ENCODE data around the gene PPP1R15B. TPM values are rescaled to one million over a fixed set of nuclear protein-coding genes. Genes with fewer than 3 reads are reported as not detected.

Gene PPP1R15B
- polyA plus RNA-seq, 1 experiment, result 24.6 TPM

DNA sequence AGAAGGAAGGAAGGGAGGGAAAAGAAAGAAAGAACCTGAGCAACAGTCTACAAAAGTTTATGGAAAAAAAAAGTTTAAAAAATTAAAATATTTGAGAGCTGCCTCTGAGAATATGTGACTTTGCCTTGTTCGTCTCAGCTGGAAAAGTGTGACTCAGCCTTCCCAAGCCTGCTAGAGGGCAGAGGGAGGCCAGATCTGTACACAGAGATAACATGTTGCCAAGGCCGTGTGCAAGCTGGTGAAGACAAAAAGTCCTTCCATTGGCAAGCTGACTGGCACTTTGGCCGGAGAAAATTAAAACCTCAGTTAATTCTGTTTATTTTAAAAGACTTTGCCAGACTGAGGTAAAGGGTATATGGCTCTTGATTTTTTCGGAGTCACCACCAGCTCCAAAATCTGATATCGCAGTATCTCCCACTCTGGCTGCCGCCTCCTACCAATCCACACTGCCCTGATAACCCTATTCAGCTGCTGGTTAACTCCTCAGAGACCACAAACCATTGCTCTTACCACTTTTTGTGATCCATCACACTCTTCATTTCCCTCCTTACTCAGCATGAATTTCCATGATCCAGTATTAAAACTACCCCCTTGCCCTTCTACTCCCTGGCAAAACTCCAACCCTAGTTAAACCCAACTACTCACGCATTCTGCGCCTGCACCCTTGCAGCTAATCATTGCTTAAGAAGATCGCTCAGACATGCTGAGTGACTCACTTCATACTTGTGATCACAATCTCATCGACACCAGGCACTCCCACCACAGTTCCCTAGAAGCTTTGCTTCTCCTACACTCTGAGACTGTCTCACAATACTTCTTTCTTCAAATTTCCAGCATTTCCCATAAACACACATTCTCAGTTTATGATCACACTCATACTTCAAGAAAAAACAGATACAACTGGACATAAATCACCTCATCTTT, 5.7 kb upstream of the PPP1R15B start:
- ChIA-PET POLR2A (interaction anchor here (0.7 kb wide), 1 partner anchor 48 kb away, joined by 3 read pairs; no protein-coding TSS in a partner anchor), CTCF (interaction anchor here (0.6 to 5.0 kb wide), 10 partner anchors 10 to 857 kb away, joined by 3 to 34 read pairs (median 6); partner anchors contain the start of gene PIK3C2B)
- peak overlapping the region; percentile 5; the same call in 1 of the 2 replicates for H3K4me3 ChIP-seq (ENCODE audit: low read depth, low read length)
- H3K36me3 ChIP-seq (ENCODE audit: control insufficient read depth, insufficient read depth, low read length), result no peaks in the 10 kb centered on the region
- no peaks in the 10 kb centered on the region for H3K27me3 ChIP-seq (ENCODE audit: control insufficient read depth, insufficient read depth, low read length)
- no peak for TF ChIP-seq CTCF (IDR thresholded peaks at IDR 0.05; ENCODE audit: insufficient read depth, low read depth, low read length)
- DNase-seq (ENCODE audit: low read depth), result peak; percentile 98

DNA sequence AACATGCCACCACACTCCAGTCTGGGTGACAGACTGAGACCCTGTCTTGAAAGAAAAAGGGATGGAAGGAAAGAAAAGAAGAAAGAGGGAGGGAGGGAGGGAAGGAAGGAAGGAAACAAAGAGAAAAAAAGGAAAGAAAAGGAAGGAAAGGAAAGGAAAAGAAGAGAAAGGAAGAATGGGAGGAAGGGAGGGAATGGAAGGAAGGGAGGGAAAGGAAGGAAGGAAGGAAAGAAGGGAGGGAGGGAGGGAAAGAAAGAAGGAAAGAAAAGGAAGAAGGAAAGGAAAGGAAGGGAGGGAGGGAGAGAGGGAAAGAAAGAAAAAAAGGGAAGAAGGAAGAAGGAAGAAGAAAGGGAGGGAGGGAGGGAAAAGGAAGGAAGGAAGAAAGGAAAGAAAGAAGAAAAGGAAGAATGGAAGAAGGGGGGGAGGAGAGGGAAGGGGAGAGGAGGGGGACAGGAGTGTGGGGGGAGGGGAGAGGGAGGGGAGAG, 5.0 kb upstream of the PPP1R15B start:
- POLR2A ChIA-PET, result interaction anchor here (0.7 kb wide), 2 partner anchors 10 to 48 kb away, joined by 3 to 11 read pairs; no protein-coding TSS in a partner anchor
- Histone ChIP-seq H3K4me3 (ENCODE audit: low read depth, low read length) (no peak overlapping the region), H3K27me3 (ENCODE audit: control insufficient read depth, insufficient read depth, low read length) (no peaks in the 10 kb centered on the region), H3K36me3 (ENCODE audit: control insufficient read depth, insufficient read depth, low read length) (no peaks in the 10 kb centered on the region)
- DNase-seq (ENCODE audit: low read depth), result no peak
- TF ChIP-seq CTCF (IDR thresholded peaks at IDR 0.05; ENCODE audit: insufficient read depth, low read depth, low read length), result no peak
- CTCF ChIA-PET, result interaction anchor here (1.4 to 5.0 kb wide), 4 partner anchors 11 to 78 kb away, joined by 6 to 34 read pairs (median 6); partner anchors contain the start of gene PIK3C2B

DNA sequence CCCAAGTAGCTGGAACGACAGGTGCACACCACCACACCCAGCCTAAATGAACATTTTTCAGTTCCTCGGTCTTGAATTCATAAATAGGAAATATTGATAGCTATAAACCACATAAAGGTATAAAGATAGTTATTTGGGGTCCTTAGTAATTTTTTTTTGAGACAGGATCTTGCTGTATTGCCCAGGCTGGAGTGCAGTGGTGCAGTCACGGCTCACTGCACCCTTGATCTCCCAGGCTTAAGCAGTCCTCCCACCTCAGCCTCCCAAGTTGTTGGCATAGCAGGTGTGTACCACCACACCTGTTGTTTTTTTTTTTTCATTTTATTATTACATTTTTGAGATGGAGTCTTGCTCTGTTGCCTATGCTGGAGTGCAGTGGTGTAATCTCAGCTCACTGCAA, 3.7 kb upstream of the PPP1R15B start:
- no peaks in the 10 kb centered on the region for H3K27me3 ChIP-seq (ENCODE audit: control insufficient read depth, insufficient read depth, low read length)
- no peaks in the 10 kb centered on the region; the same call in 1 of the 2 replicates for H3K36me3 ChIP-seq (ENCODE audit: control insufficient read depth, insufficient read depth, low read length)
- no peak for TF ChIP-seq CTCF (IDR thresholded peaks at IDR 0.05; ENCODE audit: insufficient read depth, low read depth, low read length)
- CTCF ChIA-PET, result interaction anchor here (0.6 to 2.4 kb wide), 5 partner anchors 8 to 100 kb away, joined by 3 to 8 read pairs (median 4); no protein-coding TSS in a partner anchor
- DNase-seq (ENCODE audit: low read depth), result no peak
- no peak overlapping the region for H3K4me3 ChIP-seq (ENCODE audit: low read depth, low read length)
- POLR2A ChIA-PET, result no interaction called here

- Histone ChIP-seq H3K4me3 (ENCODE audit: low read depth, low read length) (no peak overlapping the region), H3K36me3 (ENCODE audit: control insufficient read depth, insufficient read depth, low read length) (no peaks in the 10 kb centered on the region; the same call in 1 of the 2 replicates), H3K27me3 (ENCODE audit: control insufficient read depth, insufficient read depth, low read length) (no peaks in the 10 kb centered on the region)
- DNase-seq (ENCODE audit: low read depth), result no peak
- no peak for TF ChIP-seq CTCF (IDR thresholded peaks at IDR 0.05; ENCODE audit: insufficient read depth, low read depth, low read length)
- POLR2A ChIA-PET, result no interaction called here
- CTCF ChIA-PET, result interaction anchor here (0.9 to 2.4 kb wide), 5 partner anchors 17 to 207 kb away, joined by 3 to 8 read pairs (median 4); no protein-coding TSS in a partner anchor
Measured at GRCh38 chr1:204414016-204414415, 2.4 kb upstream of the PPP1R15B start.

GRCh38 chr1:204413170-204413535, 1.5 kb upstream of the PPP1R15B start:
- H3K4me3 ChIP-seq (ENCODE audit: low read depth, low read length), result no peak overlapping the region
- TF ChIP-seq CTCF (IDR thresholded peaks at IDR 0.05; ENCODE audit: insufficient read depth, low read depth, low read length), result no peak
- H3K36me3 ChIP-seq (ENCODE audit: control insufficient read depth, insufficient read depth, low read length), result no peaks in the 10 kb centered on the region; the same call in 1 of the 2 replicates
- no peaks in the 10 kb centered on the region for H3K27me3 ChIP-seq (ENCODE audit: control insufficient read depth, insufficient read depth, low read length)
- ChIA-PET POLR2A (no interaction called here), CTCF (interaction anchor here (0.7 to 1.2 kb wide), 3 partner anchors 18 to 93 kb away, joined by 3 to 4 read pairs (median 3); partner anchors contain the start of gene PLEKHA6)
- DNase-seq (ENCODE audit: low read depth), result no peak
